Stimulated activated CD8-positive, alpha-beta memory T cell treated with anti-CD3 and anti-CD28 coated beads, Interleukin-15, amount 100 ng/mL, for 1 hour (primary cell): Measurements from ENCODE around the gene CEP135.

Source experiments
- DNase-seq: peaks from one replicate; pipeline ENCODE4 v3.0.0-alpha.2; 2020; ENCODE audit warnings: low read depth

CEP135 gene

GRCh38 chr4:56078866-56079265 is 130.1 kb downstream of the CEP135 start:
- DNase-seq, result no peak

GRCh38 chr4:56080384-56080783 is 131.6 kb downstream of the CEP135 start:
- DNase-seq, result no peak

- DNase-seq, result no peak
Observed at GRCh38 chr4:56082829-56083228, 134.1 kb downstream of the CEP135 start.
